B cell (primary cell): Measurements from ENCODE around the gene COL1A1. TPM values are rescaled to one million over a fixed set of nuclear protein-coding genes. Genes with fewer than 3 reads are reported as not detected.

Experiments
- ATAC-seq: fragments of 200-7000 bp; cut with Tn5 transposase; one replicate; pipeline ENCODE4 v1.10.0; 2021; ENCODE audit warnings: low read depth, mild to moderate bottlenecking, moderate number of reproducible peaks, moderate library complexity
- CTCF ChIA-PET: fragments of 350-600 bp; sonication (Branson Sonifier 250); formaldehyde crosslinking; loops from one replicate; lab custom pipeline; 2021; ENCODE audit warnings: antibody characterized with exemption, inconsistent platforms; lab: Charles Lee
- POLR2A ChIA-PET: fragments of 350-600 bp; sonication (Branson Sonifier 250); formaldehyde crosslinking; loops from one replicate; lab custom pipeline; 2021; ENCODE audit warnings: antibody characterized with exemption; lab: Charles Lee
- DNase-seq: peaks from one replicate; pipeline ENCODE4 v3.0.0; 2013
- H2AFZ ChIP-seq: 2 replicates; pipeline ENCODE4 v1.6.1; 2012; ENCODE audit warnings: mild to moderate bottlenecking, low read depth, low read length; ENCODE audit not compliant: insufficient read depth, poor library complexity, severe bottlenecking
- H3K27ac ChIP-seq, 2 donors: 1 replicate in 1 of 2; 2 replicates in 1 of 2; pipeline ENCODE4 v1.5.1; 2012 to 2013; ENCODE audit warnings: low read length in 2 of 2, mild to moderate bottlenecking in 2 of 2, moderate library complexity in 1 of 2
- H3K27me3 ChIP-seq, 4 experiments: fragments of 200-600 bp in 1 of 4; sonication (generic) in 1 of 4; replicated peaks in 1 of 4; 1 replicate in 2 of 4; 2 replicates in 2 of 4; pipeline versions ENCODE4 v1.6.1 to v1.7.0; 2013 to 2016; ENCODE audit warnings: low read length in 3 of 4, mild to moderate bottlenecking in 2 of 4, mixed read lengths in 1 of 4, moderate library complexity in 1 of 4; ENCODE audit not compliant: insufficient read depth in 4 of 4, control insufficient read depth in 3 of 4; ENCODE audit errors: control extremely low read depth in 1 of 4
- H3K36me3 ChIP-seq, 2 experiments: replicated peaks in 1 of 2; 1 replicate in 1 of 2; 2 replicates in 1 of 2; pipeline versions ENCODE4 v1.6.1 to v1.7.1; 2013; ENCODE audit warnings: low read length in 1 of 2; ENCODE audit not compliant: insufficient read depth in 2 of 2, control insufficient read depth in 1 of 2; ENCODE audit errors: control extremely low read depth in 1 of 2, extremely low read depth in 1 of 2
- H3K4me1 ChIP-seq, 2 donors: fragments of 200-600 bp in 1 of 2; sonication (generic) in 1 of 2; 1 replicate in 1 of 2; 2 replicates in 1 of 2; pipeline versions ENCODE4 v1.5.1 to v1.6.1; 2013 to 2017; ENCODE audit warnings: low read length in 2 of 2; ENCODE audit not compliant: control insufficient read depth in 2 of 2, insufficient read depth in 2 of 2
- H3K4me2 ChIP-seq: replicated peaks from 2 replicates; pipeline ENCODE3; 2012; ENCODE audit warnings: mild to moderate bottlenecking, low read depth, low read length; ENCODE audit not compliant: poor library complexity, severe bottlenecking
- H3K4me3 ChIP-seq, 5 experiments: fragments of 200-600 bp in 1 of 5; sonication (generic) in 1 of 5; 1 replicate in 3 of 5; 2 replicates in 2 of 5; pipeline versions ENCODE4 v1.5.1 to v1.7.0; 2011 to 2016; ENCODE audit warnings: low read length in 4 of 5, mild to moderate bottlenecking in 4 of 5, low read depth in 2 of 5, control low read depth in 1 of 5, moderate library complexity in 1 of 5; ENCODE audit not compliant: insufficient read depth in 1 of 5; ENCODE audit errors: control extremely low read depth in 1 of 5, extremely low read depth in 1 of 5
- H3K79me2 ChIP-seq: fragments of 200-600 bp; sonication (generic); one replicate; pipeline ENCODE4 v1.6.0; 2016; ENCODE audit warnings: low read length; ENCODE audit not compliant: control insufficient read depth, insufficient read depth
- H3K9ac ChIP-seq: fragments of 200-600 bp; sonication (generic); 2 replicates; pipeline ENCODE4 v1.6.1; 2017; ENCODE audit warnings: mild to moderate bottlenecking, low read length, moderate library complexity
- H3K9me3 ChIP-seq, 3 donors: one replicate each; pipeline versions ENCODE4 v1.6.1 to v1.7.1; 2013; ENCODE audit warnings: low read length in 2 of 3; ENCODE audit not compliant: control insufficient read depth in 2 of 3, insufficient read depth in 1 of 3; ENCODE audit errors: control extremely low read depth in 1 of 3
- H4K20me1 ChIP-seq: 2 replicates; pipeline ENCODE4 v1.6.0; 2012; ENCODE audit warnings: mild to moderate bottlenecking, low read length; ENCODE audit not compliant: insufficient read depth, control insufficient read depth, poor library complexity, severe bottlenecking
- H3K27ac Mint-ChIP-seq: one replicate; pipeline ENCODE4 v1.8.0; 2021; ENCODE audit warnings: mixed read lengths
- H3K27me3 Mint-ChIP-seq: one replicate; pipeline ENCODE4 v1.8.0; 2021; ENCODE audit warnings: mixed read lengths
- H3K4me1 Mint-ChIP-seq: one replicate; pipeline ENCODE4 v1.8.0; 2021; ENCODE audit warnings: mixed read lengths
- H3K4me3 Mint-ChIP-seq: one replicate; pipeline ENCODE4 v1.8.0; 2021; ENCODE audit warnings: mixed read lengths
- H3K9me3 Mint-ChIP-seq: one replicate; pipeline ENCODE4 v1.8.0; 2022; ENCODE audit warnings: mixed read lengths; ENCODE audit not compliant: insufficient read depth
- CTCF ChIP-seq: fragments of 200-600 bp; IDR thresholded peaks from one replicate; pipeline ENCODE4 v1.8.0; 2022; ENCODE audit warnings: antibody characterized with exemption, mild to moderate bottlenecking
- EZH2 ChIP-seq: IDR thresholded peaks from 2 replicates; pipeline ENCODE4 v1.6.1; 2012; ENCODE audit warnings: borderline replicate concordance, low read depth, mild to moderate bottlenecking, moderate library complexity, low read length; ENCODE audit not compliant: insufficient read depth, poor library complexity, severe bottlenecking
- WGBS: methylation state at CpG from one replicate; pipeline ENCODE4 v1.1.5; 2013; ENCODE audit warnings: missing lambda C conversion rate; ENCODE audit not compliant: insufficient coverage; 5-methylcytosine and 5-hydroxymethylcytosine counted together
- intact Hi-C: fragments of 100-400 bp; cut with micrococcal nuclease; formaldehyde crosslinking; loops from one replicate; pipeline ENCODE4 v1.10.0; 2022
- polyA plus RNA-seq: library from polyadenylated mRNA; depleted of rRNA; stranded (reverse); fragments of >200 nt; gene quantifications from 2 replicates; pipeline ENCODE4 v1.2.3, GENCODE V29; 2012
- total RNA-seq, 2 donors: library from RNA; stranded (reverse); fragments of 120-200 nt in 1 of 2; gene quantifications; 1 replicate in 1 of 2; 2 replicates in 1 of 2; pipeline versions ENCODE4 v1.2.3 to v1.2.4, GENCODE V29; 2013 to 2022

The COL1A1 gene
- total and polyA plus RNA-seq, 2 donors (not counting 1 experiment from before 2014, with no cell fraction given): 0.66 to 9.1 TPM

- TF ChIP-seq EZH2 (no peak), CTCF (no peak)
- Histone ChIP-seq H3K27ac (no peak overlapping the region), H3K9ac (no peak overlapping the region), H3K4me1 (peaks cover 18 to 28% of the 10 kb centered on the region in 2 donors), H2AFZ (no peak overlapping the region), H3K79me2 (no peaks in the 10 kb centered on the region), H3K4me3 (no peak overlapping the region), H4K20me1 (no peaks in the 10 kb centered on the region), H3K4me2 (no peak overlapping the region), H3K27me3 (no peaks in the 10 kb centered on the region), H3K9me3 (peaks cover 0 to 5% (median 0%) of the 10 kb centered on the region in 3 donors), H3K36me3 (no peaks in the 10 kb centered on the region)
- intact Hi-C loops: no loop called here
- Mint-ChIP-seq H3K27ac (no peak overlapping the region), H3K27me3 (no peaks in the 10 kb centered on the region), H3K9me3 (no peaks in the 10 kb centered on the region), H3K4me3 (no peak overlapping the region), H3K4me1 (peaks cover 26% of the 10 kb centered on the region)
- ATAC-seq (no peak), DNase-seq (no peak)
- ChIA-PET CTCF (interaction anchor here (1.3 kb wide), 2 partner anchors 10 to 16 kb away, joined by 3 to 4 read pairs; no protein-coding TSS in a partner anchor), POLR2A (no interaction called here)
- 93% methylated on average over 15 of the region's 20 CpGs for WGBS
Observed at GRCh38 chr17:50189550-50190292, 11.7 kb downstream of the COL1A1 start.

GRCh38 chr17:50188921-50189549, 12.4 kb downstream of the COL1A1 start:
- Histone ChIP-seq H3K4me1 (peaks cover 25 to 34% of the 10 kb centered on the region in 2 donors), H4K20me1 (no peaks in the 10 kb centered on the region), H3K36me3 (no peaks in the 10 kb centered on the region), H3K9ac (no peak overlapping the region), H3K4me3 (no peak overlapping the region), H3K79me2 (no peaks in the 10 kb centered on the region), H3K4me2 (no peak overlapping the region), H3K27ac (no peak overlapping the region), H3K27me3 (no peaks in the 10 kb centered on the region), H2AFZ (no peak overlapping the region), H3K9me3 (peaks cover 0 to 5% (median 0%) of the 10 kb centered on the region in 3 donors)
- ATAC-seq (no peak), DNase-seq (no peak)
- TF ChIP-seq CTCF (no peak), EZH2 (no peak)
- Mint-ChIP-seq H3K4me1 (peaks cover 31% of the 10 kb centered on the region), H3K9me3 (no peaks in the 10 kb centered on the region), H3K27me3 (no peaks in the 10 kb centered on the region), H3K27ac (no peak overlapping the region), H3K4me3 (no peak overlapping the region)
- 91% methylated on average over 10 of the region's 11 CpGs for WGBS
- POLR2A ChIA-PET: no interaction called here
- intact Hi-C loops: no loop called here
- CTCF ChIA-PET: no interaction called here
